PC-9 (cell line): ENCODE measurements around the gene OSGIN1.

Experiments used
- EZH2 ChIP-seq: fragments of 200-600 bp; sonication (generic); IDR thresholded peaks from 2 replicates; pipeline ENCODE4 v1.8.0; 2017; ENCODE audit warnings: antibody characterized with exemption, low read depth
- TF ChIP-seq, protein P1 (sequence below): fragments of 200-600 bp; sonication (generic); conservative IDR thresholded peaks from 2 replicates; pipeline ENCODE4 v1.6.1; 2017; ENCODE audit warnings: mixed run types, antibody characterized with exemption, mild to moderate bottlenecking, moderate library complexity

DNA sequence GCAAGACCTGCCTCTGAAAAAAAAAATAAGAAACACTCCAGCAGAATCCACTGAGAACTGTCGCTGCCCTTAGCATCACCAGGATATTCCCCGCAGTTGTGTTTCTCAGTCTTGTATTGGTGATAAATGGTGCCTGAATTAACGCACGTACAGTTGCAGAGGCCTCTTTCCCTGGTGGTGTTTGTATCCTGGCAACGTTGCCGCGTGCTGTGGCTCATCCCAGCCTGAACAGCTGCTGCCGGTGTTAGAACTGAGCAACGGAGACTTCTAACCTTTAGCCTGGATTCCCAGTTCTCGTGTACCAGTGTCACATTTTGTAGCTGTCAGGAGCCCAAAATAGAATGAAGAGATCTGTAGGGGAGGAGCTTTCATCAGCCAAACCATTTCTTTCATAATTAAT is 49.3 kb upstream of the OSGIN1 start:
- TF ChIP-seq, protein P1, sequence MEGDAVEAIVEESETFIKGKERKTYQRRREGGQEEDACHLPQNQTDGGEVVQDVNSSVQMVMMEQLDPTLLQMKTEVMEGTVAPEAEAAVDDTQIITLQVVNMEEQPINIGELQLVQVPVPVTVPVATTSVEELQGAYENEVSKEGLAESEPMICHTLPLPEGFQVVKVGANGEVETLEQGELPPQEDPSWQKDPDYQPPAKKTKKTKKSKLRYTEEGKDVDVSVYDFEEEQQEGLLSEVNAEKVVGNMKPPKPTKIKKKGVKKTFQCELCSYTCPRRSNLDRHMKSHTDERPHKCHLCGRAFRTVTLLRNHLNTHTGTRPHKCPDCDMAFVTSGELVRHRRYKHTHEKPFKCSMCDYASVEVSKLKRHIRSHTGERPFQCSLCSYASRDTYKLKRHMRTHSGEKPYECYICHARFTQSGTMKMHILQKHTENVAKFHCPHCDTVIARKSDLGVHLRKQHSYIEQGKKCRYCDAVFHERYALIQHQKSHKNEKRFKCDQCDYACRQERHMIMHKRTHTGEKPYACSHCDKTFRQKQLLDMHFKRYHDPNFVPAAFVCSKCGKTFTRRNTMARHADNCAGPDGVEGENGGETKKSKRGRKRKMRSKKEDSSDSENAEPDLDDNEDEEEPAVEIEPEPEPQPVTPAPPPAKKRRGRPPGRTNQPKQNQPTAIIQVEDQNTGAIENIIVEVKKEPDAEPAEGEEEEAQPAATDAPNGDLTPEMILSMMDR = no peak
- TF ChIP-seq EZH2 = no peak
